Measurements from ENCODE around the gene LSM7.

The LSM7 gene

DNA sequence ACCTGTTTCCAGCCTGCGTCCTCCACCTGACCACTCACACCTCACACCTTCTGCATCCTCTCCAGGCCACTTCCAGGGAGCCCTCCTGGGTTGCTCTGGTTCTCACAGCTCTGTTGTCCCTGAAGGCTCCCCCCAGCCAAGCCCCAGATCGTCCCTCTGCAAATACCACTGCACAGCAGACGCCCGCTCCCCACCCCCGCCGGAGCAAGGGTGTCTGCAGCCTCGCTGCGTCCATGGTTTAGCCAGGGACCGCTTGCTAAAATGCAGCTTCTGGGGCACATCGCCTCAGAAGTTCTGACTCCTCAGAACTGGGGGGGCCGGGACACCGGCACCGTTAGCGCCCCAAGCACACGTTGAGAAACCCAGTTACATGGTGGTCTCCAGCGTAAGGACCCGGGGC lies 21.4 kb downstream of the LSM7 start:
- no peak overlapping the region for H3K27ac Mint-ChIP-seq
- no peaks in the 10 kb centered on the region for H3K36me3 Mint-ChIP-seq (ENCODE audit: low read depth)
- TF ChIP-seq, protein P1, sequence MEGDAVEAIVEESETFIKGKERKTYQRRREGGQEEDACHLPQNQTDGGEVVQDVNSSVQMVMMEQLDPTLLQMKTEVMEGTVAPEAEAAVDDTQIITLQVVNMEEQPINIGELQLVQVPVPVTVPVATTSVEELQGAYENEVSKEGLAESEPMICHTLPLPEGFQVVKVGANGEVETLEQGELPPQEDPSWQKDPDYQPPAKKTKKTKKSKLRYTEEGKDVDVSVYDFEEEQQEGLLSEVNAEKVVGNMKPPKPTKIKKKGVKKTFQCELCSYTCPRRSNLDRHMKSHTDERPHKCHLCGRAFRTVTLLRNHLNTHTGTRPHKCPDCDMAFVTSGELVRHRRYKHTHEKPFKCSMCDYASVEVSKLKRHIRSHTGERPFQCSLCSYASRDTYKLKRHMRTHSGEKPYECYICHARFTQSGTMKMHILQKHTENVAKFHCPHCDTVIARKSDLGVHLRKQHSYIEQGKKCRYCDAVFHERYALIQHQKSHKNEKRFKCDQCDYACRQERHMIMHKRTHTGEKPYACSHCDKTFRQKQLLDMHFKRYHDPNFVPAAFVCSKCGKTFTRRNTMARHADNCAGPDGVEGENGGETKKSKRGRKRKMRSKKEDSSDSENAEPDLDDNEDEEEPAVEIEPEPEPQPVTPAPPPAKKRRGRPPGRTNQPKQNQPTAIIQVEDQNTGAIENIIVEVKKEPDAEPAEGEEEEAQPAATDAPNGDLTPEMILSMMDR (IDR thresholded peaks at IDR 0.05; ENCODE audit: unreplicated experiment in 3 of 3): no peak
- H3K4me3 Mint-ChIP-seq: peak overlapping the region; percentile 16 to 56 (median 51)
- peaks cover 71% of the 10 kb centered on the region for H3K27me3 Mint-ChIP-seq (ENCODE audit: low read depth)
- no peaks in the 10 kb centered on the region for H3K9me3 Mint-ChIP-seq
- no peaks in the 10 kb centered on the region for H3K4me1 Mint-ChIP-seq

DNA sequence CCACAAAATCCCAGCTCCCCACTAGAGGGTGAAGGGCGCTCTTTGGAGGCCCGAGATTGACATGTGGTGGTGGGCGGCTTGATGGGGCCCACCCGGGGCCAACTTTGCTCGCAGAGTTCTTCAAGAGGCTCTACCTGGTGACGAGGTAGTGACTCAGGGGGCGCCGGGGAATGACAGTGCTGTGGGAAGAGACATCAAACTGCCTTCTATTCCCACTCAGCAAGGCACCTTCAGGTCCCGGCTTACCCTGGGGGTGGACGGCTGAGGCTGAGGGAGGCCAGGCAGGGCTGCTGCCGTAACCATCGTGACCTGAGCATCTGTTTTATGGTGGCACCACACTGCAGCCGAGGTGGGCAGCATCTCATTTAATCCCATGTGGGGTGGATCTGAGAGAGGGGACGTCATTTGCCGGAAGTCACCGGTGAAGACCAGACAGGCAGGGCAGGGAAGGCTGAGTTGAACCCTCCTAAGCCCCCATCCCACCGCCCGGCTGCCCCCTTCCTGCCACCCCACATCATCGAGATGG lies 22.0 kb downstream of the LSM7 start:
- Mint-ChIP-seq H3K4me1 (no peaks in the 10 kb centered on the region), H3K27me3 (ENCODE audit: low read depth) (peaks cover 74% of the 10 kb centered on the region), H3K9me3 (no peaks in the 10 kb centered on the region), H3K36me3 (ENCODE audit: low read depth) (no peaks in the 10 kb centered on the region), H3K4me3 (no peak overlapping the region), H3K27ac (no peak overlapping the region)
- TF ChIP-seq, protein P1 (IDR thresholded peaks at IDR 0.05; ENCODE audit: unreplicated experiment in 3 of 3): no peak

DNA sequence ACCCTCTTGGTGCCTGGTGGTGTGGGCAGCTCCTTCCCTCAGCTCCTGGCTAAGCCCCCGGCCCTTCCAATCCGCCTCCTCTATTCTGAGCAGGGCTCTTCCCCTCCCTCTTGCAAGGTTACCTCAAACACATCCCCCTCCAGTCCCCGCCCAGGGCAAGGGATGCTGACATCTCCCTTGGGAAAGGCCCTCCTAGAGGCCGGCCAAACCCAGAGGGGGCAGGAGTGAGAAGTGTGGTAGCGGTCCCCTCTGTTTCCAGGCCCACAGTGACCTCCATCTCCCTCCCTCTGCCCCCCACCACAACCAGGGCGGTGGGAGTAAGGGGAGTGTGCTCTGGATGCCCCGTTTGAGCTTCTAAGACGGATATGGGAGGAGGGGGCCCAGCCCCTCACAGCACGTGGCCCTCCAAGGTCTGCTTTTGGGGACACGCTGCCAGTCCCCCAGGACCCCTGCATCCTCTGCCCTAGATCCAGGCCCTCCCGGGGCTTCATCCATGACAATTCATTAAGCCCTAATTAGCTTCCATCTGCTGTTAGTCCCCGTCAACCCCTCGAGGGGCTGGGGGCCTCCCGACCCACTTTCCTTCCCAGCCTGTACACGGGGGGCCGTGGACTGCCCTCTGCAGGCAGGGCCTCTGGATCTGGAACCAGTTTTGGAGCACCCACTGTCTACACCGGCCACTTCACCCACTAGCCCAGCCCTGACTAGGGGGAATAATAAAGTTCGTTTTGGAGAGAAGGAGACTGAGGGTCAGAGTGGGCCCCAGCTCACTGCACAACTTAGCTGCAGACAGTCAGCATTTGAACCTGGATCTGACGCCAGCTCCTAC lies 22.7 kb downstream of the LSM7 start:
- H3K36me3 Mint-ChIP-seq (ENCODE audit: low read depth): no peaks in the 10 kb centered on the region
- H3K27ac Mint-ChIP-seq: no peak overlapping the region
- H3K9me3 Mint-ChIP-seq: no peaks in the 10 kb centered on the region
- H3K4me3 Mint-ChIP-seq: peak overlapping the region in 1 of 3 experiments; percentile 12
- peaks cover 73% of the 10 kb centered on the region for H3K27me3 Mint-ChIP-seq (ENCODE audit: low read depth)
- TF ChIP-seq, protein P1 (IDR thresholded peaks at IDR 0.05; ENCODE audit: unreplicated experiment in 3 of 3): no peak
- no peaks in the 10 kb centered on the region for H3K4me1 Mint-ChIP-seq

DNA sequence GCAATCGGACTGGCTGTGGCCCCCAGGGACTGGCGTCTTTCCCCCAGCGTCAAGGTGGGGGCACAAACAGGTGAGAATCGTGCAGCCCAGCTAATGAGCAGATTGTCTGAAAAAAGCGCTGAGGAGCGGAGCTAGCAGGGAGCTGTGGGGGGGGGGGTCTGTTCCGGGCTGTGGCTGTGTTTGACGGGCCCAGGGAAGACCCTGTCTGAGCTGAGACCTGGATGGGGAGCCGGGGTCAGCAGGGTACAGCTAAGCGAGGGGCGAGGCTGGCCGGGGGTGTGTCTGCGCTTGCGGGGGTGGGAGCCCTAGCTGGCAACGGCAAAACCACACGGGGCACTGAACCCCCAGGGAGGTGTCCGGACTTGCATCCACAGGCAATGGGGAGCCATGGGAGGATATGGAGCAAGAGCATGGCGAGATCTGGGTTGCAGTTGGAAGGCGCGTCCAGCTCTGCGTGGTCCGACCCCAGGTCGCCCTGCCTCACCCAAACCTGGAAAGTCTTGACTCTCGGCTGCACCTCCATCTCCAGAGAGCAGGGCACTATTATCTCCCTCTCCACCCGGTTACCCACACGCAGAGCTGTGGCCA lies 25.1 kb downstream of the LSM7 start:
- H3K4me3 Mint-ChIP-seq: no peak overlapping the region
- no peaks in the 10 kb centered on the region for H3K36me3 Mint-ChIP-seq (ENCODE audit: low read depth)
- TF ChIP-seq, protein P1 (IDR thresholded peaks at IDR 0.05; ENCODE audit: unreplicated experiment in 3 of 3): no peak
- H3K27me3 Mint-ChIP-seq (ENCODE audit: low read depth): peaks cover 54% of the 10 kb centered on the region
- H3K4me1 Mint-ChIP-seq: no peaks in the 10 kb centered on the region
- no peak overlapping the region for H3K27ac Mint-ChIP-seq
- no peaks in the 10 kb centered on the region for H3K9me3 Mint-ChIP-seq

DNA sequence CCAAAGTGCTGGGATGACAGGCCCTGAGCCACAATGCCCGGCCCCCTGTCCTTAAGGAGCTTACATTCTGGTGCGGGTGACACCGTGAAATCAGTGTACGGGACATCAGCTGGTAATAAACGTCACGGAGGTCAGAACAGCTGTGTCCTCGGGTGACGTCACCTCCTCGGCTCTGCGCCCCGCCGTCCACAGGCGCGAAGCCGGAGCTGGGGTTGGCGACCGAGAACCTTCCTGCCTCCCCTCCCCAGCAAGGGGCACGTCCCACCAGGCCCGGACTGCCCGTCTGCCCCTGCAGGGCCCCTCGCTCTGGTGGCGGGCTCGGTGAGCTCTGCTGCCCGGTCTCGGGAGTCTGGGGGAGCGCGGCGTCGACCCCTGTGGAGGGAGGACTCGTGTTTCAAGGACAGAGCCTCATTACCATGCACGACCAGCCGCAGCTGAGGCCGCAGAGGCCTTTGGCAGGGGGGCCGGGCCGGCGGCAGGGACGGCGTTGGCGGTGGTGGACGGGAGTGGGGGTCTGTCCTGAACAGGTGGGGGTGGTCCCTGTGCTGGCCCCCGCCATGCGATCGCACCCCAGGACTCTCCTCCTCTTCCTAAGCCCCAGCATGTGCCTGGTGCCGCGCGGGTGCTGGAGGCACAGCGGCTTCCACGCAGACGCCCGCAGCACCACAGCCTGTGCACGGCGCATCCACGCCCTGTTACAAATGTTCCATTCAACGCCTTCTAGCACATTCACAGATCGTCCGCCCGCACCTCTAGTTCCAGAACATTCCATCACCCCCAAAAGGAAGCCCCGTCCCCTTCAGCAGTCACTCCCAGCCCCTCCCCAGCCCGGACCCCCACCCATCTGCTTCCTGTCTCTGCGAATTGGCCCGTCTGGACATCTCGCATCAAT lies 25.8 kb downstream of the LSM7 start:
- Mint-ChIP-seq H3K9me3 (no peaks in the 10 kb centered on the region), H3K36me3 (ENCODE audit: low read depth) (no peaks in the 10 kb centered on the region)

More for the DNA sequence above, 25.8 kb downstream of the LSM7 start:
- Mint-ChIP-seq H3K27me3 (ENCODE audit: low read depth) (peaks cover 55% of the 10 kb centered on the region), H3K4me1 (no peaks in the 10 kb centered on the region), H3K4me3 (peak overlapping the region in 2 of 3 experiments; percentile 35 to 44), H3K27ac (no peak overlapping the region)
- TF ChIP-seq, protein P1 (IDR thresholded peaks at IDR 0.05; ENCODE audit: unreplicated experiment in 3 of 3): no peak
